ENCODE data around the gene GNAZ. TPM values are rescaled to one million over a fixed set of nuclear protein-coding genes. Genes with fewer than 3 reads are reported as not detected.
"Not testable (repeated sequence)": the region's sequence is repeated elsewhere in the genome, so short reads cannot be mapped to it uniquely, and the experiment has no call there.

The GNAZ gene
- polyA plus RNA-seq, 2 of the 4 experiments (the other 2 are of a cell fraction) = 1.9 to 2.5 TPM

DNA sequence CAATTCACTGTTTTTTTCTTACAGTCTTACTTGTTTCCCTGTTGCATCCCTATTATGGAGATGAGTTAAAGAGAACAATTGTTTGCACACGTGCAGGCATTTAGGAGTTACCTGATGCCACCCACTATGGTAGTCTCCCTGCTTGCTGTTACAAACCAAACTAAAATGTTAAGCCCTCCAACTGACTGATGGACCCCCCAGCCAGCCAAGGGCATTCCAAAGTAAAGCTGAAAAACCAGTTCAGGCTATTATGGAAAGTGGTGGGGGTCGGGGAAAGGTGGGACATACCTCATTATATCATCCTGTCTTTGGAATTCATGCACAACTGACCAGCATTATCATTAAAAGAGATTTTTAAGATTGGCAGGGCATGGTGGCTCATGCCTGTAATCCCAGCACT, 47.0 kb upstream of the GNAZ start:
- no peak for ATAC-seq
- Histone ChIP-seq H3K4me1 (no peaks in the 10 kb centered on the region), H3K27ac (no peak overlapping the region), H3K9me3 (no peaks in the 10 kb centered on the region), H3K4me3 (no peak overlapping the region), H3K4me2 (no peak overlapping the region)
- no peak for FAIRE-seq
- TF ChIP-seq CBX8 (IDR thresholded peaks at IDR 0.05) (no peak), ZSCAN20 (CRISPR knock-in tag; IDR thresholded peaks at IDR 0.05) (no peak), ZFP36 (IDR thresholded peaks at IDR 0.05; ENCODE audit: borderline replicate concordance, partially characterized antibody) (no peak), CHD2 (IDR thresholded peaks at IDR 0.05; ENCODE audit: low read length, partially characterized antibody) (no peak)
- CTCF ChIA-PET = interaction anchor here (1.0 to 1.6 kb wide), 3 partner anchors 9 to 239 kb away, joined by 3 read pairs; no protein-coding TSS in a partner anchor
- POLR2A ChIA-PET = no interaction called here
- no peak for DNase-seq (ENCODE audit: low read depth in 1 of 2, low spot score in 1 of 2)
- 23% methylated on average over 2 of the region's 2 CpGs for WGBS (ENCODE audit: missing lambda C conversion rate)

DNA sequence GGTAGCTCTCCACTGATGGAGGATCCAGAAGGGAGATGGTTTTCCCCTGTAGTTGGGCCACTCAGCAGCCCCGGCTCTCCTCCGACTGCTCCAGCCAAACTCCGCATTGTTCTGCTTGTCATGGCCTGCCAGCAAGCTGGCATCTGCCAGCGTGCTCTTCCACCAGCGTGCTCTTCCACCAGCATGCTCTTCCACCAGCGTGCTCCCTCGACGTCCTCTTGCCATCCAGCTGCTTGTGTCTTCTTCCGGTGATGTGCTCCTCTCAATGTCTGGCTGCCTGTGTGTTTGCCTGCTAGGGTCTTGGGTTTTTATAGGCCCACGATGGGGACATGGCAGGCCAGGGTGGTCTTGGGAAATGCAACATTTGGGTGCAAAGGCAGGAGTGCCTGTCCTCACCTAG, 43.5 kb upstream of the GNAZ start:
- ATAC-seq = no peak
- no peak overlapping the region for H3K4me3 ChIP-seq
- no peak for DNase-seq (ENCODE audit: low read depth in 1 of 2, low spot score in 1 of 2)
- WGBS (ENCODE audit: missing lambda C conversion rate) = 76% methylated on average over 10 of the region's 10 CpGs
- H3K27ac ChIP-seq = no peak overlapping the region
- POLR2A ChIA-PET = no interaction called here
- H3K4me1 ChIP-seq = no peaks in the 10 kb centered on the region
- TF ChIP-seq, protein P1, sequence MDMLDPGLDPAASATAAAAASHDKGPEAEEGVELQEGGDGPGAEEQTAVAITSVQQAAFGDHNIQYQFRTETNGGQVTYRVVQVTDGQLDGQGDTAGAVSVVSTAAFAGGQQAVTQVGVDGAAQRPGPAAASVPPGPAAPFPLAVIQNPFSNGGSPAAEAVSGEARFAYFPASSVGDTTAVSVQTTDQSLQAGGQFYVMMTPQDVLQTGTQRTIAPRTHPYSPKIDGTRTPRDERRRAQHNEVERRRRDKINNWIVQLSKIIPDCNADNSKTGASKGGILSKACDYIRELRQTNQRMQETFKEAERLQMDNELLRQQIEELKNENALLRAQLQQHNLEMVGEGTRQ (IDR thresholded peaks at IDR 0.05) = no peak
- TF ChIP-seq REST (IDR thresholded peaks at IDR 0.05) = no peak
- no peak for TF ChIP-seq EHMT2 (IDR thresholded peaks at IDR 0.05; ENCODE audit: low read depth)
- no peak for TF ChIP-seq JUNB (IDR thresholded peaks at IDR 0.05)
- no peak for TF ChIP-seq KDM5A (IDR thresholded peaks at IDR 0.05)
- no peak for TF ChIP-seq RNF2 (IDR thresholded peaks at IDR 0.05; ENCODE audit: borderline replicate concordance, low read depth)
- TF ChIP-seq TFCP2L1 (CRISPR knock-in tag; IDR thresholded peaks at IDR 0.05) = no peak
- TF ChIP-seq POLR2A (IDR thresholded peaks at IDR 0.05; ENCODE audit: low read length) = no peak
- TF ChIP-seq, protein P2, sequence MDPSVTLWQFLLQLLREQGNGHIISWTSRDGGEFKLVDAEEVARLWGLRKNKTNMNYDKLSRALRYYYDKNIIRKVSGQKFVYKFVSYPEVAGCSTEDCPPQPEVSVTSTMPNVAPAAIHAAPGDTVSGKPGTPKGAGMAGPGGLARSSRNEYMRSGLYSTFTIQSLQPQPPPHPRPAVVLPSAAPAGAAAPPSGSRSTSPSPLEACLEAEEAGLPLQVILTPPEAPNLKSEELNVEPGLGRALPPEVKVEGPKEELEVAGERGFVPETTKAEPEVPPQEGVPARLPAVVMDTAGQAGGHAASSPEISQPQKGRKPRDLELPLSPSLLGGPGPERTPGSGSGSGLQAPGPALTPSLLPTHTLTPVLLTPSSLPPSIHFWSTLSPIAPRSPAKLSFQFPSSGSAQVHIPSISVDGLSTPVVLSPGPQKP (IDR thresholded peaks at IDR 0.05; ENCODE audit: low read depth, low read length) = no peak
- no peak for TF ChIP-seq CHD2 (IDR thresholded peaks at IDR 0.05; ENCODE audit: low read length, partially characterized antibody)
- no peak for TF ChIP-seq HOXB5 (CRISPR knock-in tag; IDR thresholded peaks at IDR 0.05)
- TF ChIP-seq ZFP36 (IDR thresholded peaks at IDR 0.05; ENCODE audit: borderline replicate concordance, partially characterized antibody) = no peak
- no peak for TF ChIP-seq CBX8 (IDR thresholded peaks at IDR 0.05)
- no peak for TF ChIP-seq ZNF302 (CRISPR knock-in tag; IDR thresholded peaks at IDR 0.05)
- no peak for TF ChIP-seq BCL3 (IDR thresholded peaks at IDR 0.05)
- TF ChIP-seq NPAS2 (CRISPR knock-in tag; IDR thresholded peaks at IDR 0.05; ENCODE audit: borderline replicate concordance) = no peak
- no peak for TF ChIP-seq CBX2 (IDR thresholded peaks at IDR 0.05; ENCODE audit: borderline replicate concordance, low read depth)
- TF ChIP-seq, protein P3, sequence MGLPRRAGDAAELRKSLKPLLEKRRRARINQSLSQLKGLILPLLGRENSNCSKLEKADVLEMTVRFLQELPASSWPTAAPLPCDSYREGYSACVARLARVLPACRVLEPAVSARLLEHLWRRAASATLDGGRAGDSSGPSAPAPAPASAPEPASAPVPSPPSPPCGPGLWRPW (IDR thresholded peaks at IDR 0.05) = no peak
- no peak for TF ChIP-seq ATOH8 (CRISPR knock-in tag; IDR thresholded peaks at IDR 0.05; ENCODE audit: low read depth)
- TF ChIP-seq HMGXB4 (CRISPR knock-in tag; IDR thresholded peaks at IDR 0.05; ENCODE audit: borderline replicate concordance) = no peak
- CTCF ChIA-PET = interaction anchor here (0.8 to 1.1 kb wide), 2 partner anchors 9 to 15 kb away, joined by 3 read pairs; no protein-coding TSS in a partner anchor
- H3K9me3 ChIP-seq = no peaks in the 10 kb centered on the region
- no peak overlapping the region for H3K4me2 ChIP-seq
- FAIRE-seq = no peak

- H3K4me3 ChIP-seq; H3K27ac ChIP-seq; H3K4me1 ChIP-seq; DNase-seq (ENCODE audit: low read depth in 1 of 2, low spot score in 1 of 2); FAIRE-seq; POLR2A ChIA-PET; H3K9me3 ChIP-seq; H3K4me2 ChIP-seq; CTCF ChIA-PET; ATAC-seq: not testable (repeated sequence)
Observed at GRCh38 chr22:23027849-23028248, 42.5 kb upstream of the GNAZ start.

Measured in A549 (cell line).